Measurements from ENCODE around the gene RPS19. TPM values are rescaled to one million over a fixed set of nuclear protein-coding genes. Genes with fewer than 3 reads are reported as not detected.

RPS19 gene
- total RNA-seq, 4 donors from 2014 or later, result 559 to 757 (median 617) TPM

- DNase-seq (ENCODE audit: low spot score), result no peak
- no peak for ATAC-seq (ENCODE audit: low FRiP score)
- no peak for TF ChIP-seq CTCF (IDR thresholded peaks at IDR 0.05)
Measured at GRCh38 chr19:41917676-41918075, 57.6 kb downstream of the RPS19 start.

GRCh38 chr19:41918095-41918494, 58.0 kb downstream of the RPS19 start:
- ATAC-seq (ENCODE audit: low FRiP score) (no peak), DNase-seq (ENCODE audit: low spot score) (no peak)
- no peak for TF ChIP-seq CTCF (IDR thresholded peaks at IDR 0.05)

- DNase-seq (ENCODE audit: low spot score) (no peak), ATAC-seq (ENCODE audit: low FRiP score) (no peak)
- TF ChIP-seq CTCF (IDR thresholded peaks at IDR 0.05), result no peak
Measured at GRCh38 chr19:41918653-41919244, 58.7 kb downstream of the RPS19 start.

DNA sequence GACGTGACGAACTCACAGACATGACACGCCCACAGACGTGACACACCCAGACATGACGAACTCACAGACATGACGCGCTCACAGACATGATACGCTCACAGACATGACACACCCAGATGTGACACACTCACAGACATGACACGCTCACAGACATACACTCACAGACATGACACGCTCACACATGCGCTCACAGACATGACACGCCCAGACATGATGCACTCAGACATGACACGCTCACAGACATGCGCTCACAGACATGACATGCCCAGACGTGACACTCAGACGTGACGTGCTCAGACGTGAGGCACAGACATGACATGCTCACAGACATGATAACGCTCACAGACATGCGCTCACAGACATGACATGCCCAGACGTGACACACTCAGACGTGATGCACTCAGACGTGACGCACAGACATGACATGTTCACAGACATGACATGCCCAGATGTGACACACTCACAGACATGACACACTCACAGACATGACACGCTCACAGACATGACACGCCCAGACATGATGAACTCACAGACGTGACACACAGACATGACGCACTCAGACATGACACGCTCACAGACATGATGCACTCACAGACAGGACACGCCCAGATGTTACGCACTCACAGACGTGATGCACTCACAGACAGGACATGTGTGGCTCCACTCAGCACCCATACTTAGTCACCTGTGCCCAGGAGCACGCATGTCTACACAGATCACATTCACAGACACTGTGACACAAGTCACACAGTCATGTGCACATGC, 60.1 kb downstream of the RPS19 start:
- DNase-seq (ENCODE audit: low spot score), result no peak

DNA sequence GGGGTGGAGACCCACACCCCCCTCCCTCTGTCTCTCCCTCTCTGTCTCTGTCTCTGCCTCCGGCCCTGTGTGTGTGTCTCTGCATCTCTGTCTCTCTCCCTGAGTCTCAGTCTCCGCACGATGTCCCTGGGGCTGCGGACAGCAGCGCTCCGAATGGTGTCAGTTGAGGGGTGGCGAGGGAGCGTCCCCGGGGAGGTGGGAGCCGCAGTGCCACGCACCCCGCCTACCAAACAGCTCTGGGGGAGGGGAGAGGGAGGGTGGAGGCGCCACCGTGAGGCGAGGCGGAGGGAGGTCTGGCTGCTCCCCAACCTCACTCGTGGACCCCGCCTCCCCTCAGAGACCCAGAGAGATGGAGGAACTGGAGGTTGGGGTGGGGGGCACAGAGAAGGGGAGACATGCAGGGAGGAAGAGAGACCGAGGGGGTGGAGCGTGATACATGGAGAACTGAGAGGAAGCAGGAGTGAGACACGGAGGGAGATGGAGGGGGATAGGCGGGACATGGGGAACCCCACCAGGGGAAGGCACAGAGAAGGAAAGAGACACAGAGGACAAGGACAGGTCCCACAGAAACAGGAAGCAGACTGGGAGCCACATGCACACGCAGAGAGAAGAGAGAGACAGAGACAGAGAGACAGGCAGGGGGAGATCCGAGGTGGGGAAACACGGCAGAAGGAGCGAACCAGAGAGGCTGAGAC, 61.0 kb downstream of the RPS19 start:
- no peak for DNase-seq (ENCODE audit: low spot score)
- no peak for ATAC-seq (ENCODE audit: low FRiP score)

More for the DNA sequence above, 60.1 kb downstream of the RPS19 start:
- no peak for TF ChIP-seq CTCF (IDR thresholded peaks at IDR 0.05)
- no peak for ATAC-seq (ENCODE audit: low FRiP score)

More for the DNA sequence above, 61.0 kb downstream of the RPS19 start:
- TF ChIP-seq CTCF (IDR thresholded peaks at IDR 0.05), result no peak
